GM12878 (cell line): ENCODE data around the gene KDM4D.
"Not testable (repeated sequence)": the region's sequence is repeated elsewhere in the genome, so short reads cannot be mapped to it uniquely, and the experiment has no call there.

Source experiments
- SIX5 ChIP-seq: IDR thresholded peaks from 2 replicates; pipeline ENCODE4 v1.6.1; 2011; ENCODE audit warnings: mild to moderate bottlenecking, low read depth, low read length, moderate library complexity; ENCODE audit not compliant: severe bottlenecking
- ZNF274 ChIP-seq: IDR thresholded peaks from one replicate; pipeline ENCODE4 v1.8.0; 2011; ENCODE audit not compliant: insufficient read length, insufficient read depth
- TF ChIP-seq, protein P1 (sequence below), 3 experiments: IDR thresholded peaks in 2 of 3; conservative IDR thresholded peaks in 1 of 3; 2 replicates each; pipeline ENCODE4 v1.5.1; 2011; ENCODE audit warnings: low read depth in 3 of 3, low read length in 3 of 3, mild to moderate bottlenecking in 3 of 3, control low read depth in 2 of 3, moderate library complexity in 2 of 3, inconsistent platforms in 1 of 3, mixed read lengths in 1 of 3; ENCODE audit not compliant: control insufficient read depth in 2 of 3, insufficient read depth in 1 of 3; ENCODE audit errors: extremely low read depth in 1 of 3

DNA sequence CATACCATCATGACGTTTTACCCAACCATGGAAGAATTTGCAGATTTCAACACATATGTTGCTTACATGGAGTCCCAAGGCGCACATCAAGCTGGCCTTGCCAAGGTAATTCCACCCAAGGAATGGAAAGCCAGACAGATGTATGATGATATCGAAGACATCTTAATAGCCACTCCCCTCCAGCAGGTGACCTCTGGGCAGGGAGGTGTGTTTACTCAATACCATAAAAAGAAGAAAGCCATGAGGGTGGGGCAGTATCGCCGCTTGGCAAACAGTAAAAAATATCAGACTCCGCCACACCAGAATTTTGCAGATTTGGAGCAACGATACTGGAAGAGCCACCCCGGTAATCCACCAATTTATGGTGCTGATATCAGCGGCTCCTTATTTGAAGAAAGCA is 52.1 kb downstream of the KDM4D start:
- TF ChIP-seq ZNF274, SIX5: not testable (repeated sequence)
- TF ChIP-seq, protein P1, sequence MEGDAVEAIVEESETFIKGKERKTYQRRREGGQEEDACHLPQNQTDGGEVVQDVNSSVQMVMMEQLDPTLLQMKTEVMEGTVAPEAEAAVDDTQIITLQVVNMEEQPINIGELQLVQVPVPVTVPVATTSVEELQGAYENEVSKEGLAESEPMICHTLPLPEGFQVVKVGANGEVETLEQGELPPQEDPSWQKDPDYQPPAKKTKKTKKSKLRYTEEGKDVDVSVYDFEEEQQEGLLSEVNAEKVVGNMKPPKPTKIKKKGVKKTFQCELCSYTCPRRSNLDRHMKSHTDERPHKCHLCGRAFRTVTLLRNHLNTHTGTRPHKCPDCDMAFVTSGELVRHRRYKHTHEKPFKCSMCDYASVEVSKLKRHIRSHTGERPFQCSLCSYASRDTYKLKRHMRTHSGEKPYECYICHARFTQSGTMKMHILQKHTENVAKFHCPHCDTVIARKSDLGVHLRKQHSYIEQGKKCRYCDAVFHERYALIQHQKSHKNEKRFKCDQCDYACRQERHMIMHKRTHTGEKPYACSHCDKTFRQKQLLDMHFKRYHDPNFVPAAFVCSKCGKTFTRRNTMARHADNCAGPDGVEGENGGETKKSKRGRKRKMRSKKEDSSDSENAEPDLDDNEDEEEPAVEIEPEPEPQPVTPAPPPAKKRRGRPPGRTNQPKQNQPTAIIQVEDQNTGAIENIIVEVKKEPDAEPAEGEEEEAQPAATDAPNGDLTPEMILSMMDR (IDR thresholded peaks at IDR 0.05 in 2 of 3, conservative IDR thresholded peaks at IDR 0.05 in 1 of 3; ENCODE audit: control insufficient read depth in 2 of 3, extremely low read depth in 1 of 3, insufficient read depth in 1 of 3, low read depth in 3 of 3, low read length in 3 of 3), result not testable (repeated sequence)
